ENCODE results near the gene GLYATL1B.
"Not testable (repeated sequence)": the region's sequence is repeated elsewhere in the genome, so short reads cannot be mapped to it uniquely, and the experiment has no call there.

DNA sequence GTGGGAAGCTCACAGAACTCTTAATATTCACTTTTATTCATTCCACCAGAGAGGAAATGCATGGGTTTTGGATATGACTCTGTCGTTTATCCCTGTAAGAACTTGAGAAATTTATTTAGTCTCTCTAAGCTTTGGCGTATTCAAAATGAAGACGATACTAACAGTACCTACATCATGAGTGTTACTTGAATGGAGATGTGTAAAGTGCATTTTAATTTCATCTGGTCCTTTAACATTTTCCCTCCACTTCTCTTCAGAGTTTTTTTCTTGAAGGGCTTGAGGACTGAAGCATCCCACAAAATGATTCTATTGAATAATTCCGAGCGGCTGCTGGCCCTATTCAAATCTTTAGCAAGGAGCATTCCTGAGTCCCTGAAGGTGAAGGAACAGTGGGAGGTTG is at the start of gene GLYATL1B:
- TF ChIP-seq GATA2, GATA3 (IDR thresholded peaks at IDR 0.05; ENCODE audit: low read depth, low read length): not testable (repeated sequence)

Data from SH-SY5Y (cell line).